ENCODE results near the gene IQCM. TPM values are rescaled to one million over a fixed set of nuclear protein-coding genes. Genes with fewer than 3 reads are reported as not detected.

Gene IQCM
- total RNA-seq, 6 experiments from 2014 or later, result 0.10 TPM; not detected in 5

DNA sequence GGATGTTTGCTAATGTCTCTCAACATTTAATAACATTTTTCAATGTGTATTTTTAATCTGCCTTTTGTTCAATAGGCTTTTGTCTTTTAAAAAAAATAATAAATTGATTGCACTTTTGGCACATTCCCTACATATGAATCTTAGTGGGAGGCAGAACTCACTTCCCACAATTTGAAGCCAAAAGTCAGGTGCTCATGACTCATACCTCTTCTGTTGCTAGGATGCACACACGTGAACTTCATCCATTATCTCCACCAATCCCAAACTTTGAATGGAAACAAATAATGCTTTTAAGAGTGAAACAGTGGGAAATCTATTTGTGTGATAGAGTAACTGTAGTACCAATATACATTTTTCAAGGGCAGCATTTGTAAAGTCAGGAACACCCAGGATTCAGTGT lies 260.5 kb downstream of the IQCM start:
- no peak overlapping the region for H3K27ac Mint-ChIP-seq
- H3K27me3 Mint-ChIP-seq (ENCODE audit: insufficient read depth), result no peaks in the 10 kb centered on the region; the same call in none of the 2 replicates
- no peak overlapping the region for H3K4me3 Mint-ChIP-seq
- H3K36me3 Mint-ChIP-seq (ENCODE audit: low read depth), result no peaks in the 10 kb centered on the region
- H3K4me1 Mint-ChIP-seq (ENCODE audit: low read depth), result no peaks in the 10 kb centered on the region
- no peak for DNase-seq
- peaks cover 6% of the 10 kb centered on the region for H3K9me3 Mint-ChIP-seq
- TF ChIP-seq, protein P1, sequence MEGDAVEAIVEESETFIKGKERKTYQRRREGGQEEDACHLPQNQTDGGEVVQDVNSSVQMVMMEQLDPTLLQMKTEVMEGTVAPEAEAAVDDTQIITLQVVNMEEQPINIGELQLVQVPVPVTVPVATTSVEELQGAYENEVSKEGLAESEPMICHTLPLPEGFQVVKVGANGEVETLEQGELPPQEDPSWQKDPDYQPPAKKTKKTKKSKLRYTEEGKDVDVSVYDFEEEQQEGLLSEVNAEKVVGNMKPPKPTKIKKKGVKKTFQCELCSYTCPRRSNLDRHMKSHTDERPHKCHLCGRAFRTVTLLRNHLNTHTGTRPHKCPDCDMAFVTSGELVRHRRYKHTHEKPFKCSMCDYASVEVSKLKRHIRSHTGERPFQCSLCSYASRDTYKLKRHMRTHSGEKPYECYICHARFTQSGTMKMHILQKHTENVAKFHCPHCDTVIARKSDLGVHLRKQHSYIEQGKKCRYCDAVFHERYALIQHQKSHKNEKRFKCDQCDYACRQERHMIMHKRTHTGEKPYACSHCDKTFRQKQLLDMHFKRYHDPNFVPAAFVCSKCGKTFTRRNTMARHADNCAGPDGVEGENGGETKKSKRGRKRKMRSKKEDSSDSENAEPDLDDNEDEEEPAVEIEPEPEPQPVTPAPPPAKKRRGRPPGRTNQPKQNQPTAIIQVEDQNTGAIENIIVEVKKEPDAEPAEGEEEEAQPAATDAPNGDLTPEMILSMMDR (IDR thresholded peaks at IDR 0.05), result no peak

DNA sequence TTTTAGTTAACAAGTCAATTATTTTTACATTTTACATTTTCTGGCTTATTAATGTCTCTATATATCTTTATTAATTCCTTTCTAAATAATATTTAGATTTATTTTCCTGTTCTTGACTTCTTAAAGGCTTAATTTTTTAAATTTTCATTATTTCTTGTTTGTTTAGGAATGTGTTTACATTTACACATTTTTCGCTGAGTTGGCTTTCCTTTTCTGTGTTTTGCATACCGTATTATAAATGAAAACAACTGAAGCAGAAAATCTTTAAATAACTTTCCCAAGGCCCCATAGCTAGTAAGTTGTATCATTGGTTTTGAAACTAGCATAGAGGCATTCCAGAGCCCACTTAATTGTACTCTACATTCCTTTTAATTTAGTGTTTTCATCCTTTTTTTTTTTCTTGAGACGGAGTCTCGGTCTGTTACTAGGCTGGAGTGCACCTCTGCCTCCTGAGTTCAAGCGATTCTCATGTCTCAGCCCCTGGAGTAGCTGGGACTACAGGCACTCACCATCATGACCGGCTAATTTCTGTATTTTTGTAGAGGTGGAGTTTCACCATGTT lies 261.6 kb downstream of the IQCM start:
- DNase-seq, result no peak
- Mint-ChIP-seq H3K4me1 (ENCODE audit: low read depth) (no peaks in the 10 kb centered on the region), H3K27me3 (ENCODE audit: insufficient read depth) (no peaks in the 10 kb centered on the region; the same call in none of the 2 replicates), H3K27ac (no peak overlapping the region), H3K9me3 (peaks cover 6% of the 10 kb centered on the region), H3K4me3 (no peak overlapping the region), H3K36me3 (ENCODE audit: low read depth) (no peaks in the 10 kb centered on the region)
- TF ChIP-seq, protein P1 (IDR thresholded peaks at IDR 0.05), result no peak

DNA sequence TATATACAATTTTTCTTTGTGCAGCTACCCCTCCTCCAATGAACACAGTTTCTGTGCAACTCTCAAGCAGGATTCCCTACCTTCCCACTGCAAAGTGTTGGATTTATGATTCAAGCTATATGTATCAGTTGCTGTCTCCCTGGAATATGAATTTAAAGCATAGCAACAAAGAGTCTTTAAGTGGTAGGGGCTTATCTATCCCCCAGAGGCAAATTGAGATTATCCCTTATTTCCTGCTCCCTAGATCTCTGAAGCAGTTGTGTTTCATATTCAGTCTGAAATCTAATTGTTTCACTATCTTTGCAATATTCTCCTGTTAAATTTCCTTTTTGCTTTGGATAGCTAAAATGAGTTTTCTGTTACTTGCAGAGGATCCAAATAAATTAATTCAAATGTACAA lies 263.0 kb downstream of the IQCM start:
- TF ChIP-seq, protein P1 (IDR thresholded peaks at IDR 0.05), result no peak
- Mint-ChIP-seq H3K4me1 (ENCODE audit: low read depth) (no peaks in the 10 kb centered on the region), H3K27ac (no peak overlapping the region), H3K4me3 (no peak overlapping the region), H3K9me3 (no peaks in the 10 kb centered on the region; the same call in 1 of the 2 replicates), H3K36me3 (ENCODE audit: low read depth) (no peaks in the 10 kb centered on the region), H3K27me3 (ENCODE audit: insufficient read depth) (no peaks in the 10 kb centered on the region; the same call in 1 of the 2 replicates)
- DNase-seq, result no peak

DNA sequence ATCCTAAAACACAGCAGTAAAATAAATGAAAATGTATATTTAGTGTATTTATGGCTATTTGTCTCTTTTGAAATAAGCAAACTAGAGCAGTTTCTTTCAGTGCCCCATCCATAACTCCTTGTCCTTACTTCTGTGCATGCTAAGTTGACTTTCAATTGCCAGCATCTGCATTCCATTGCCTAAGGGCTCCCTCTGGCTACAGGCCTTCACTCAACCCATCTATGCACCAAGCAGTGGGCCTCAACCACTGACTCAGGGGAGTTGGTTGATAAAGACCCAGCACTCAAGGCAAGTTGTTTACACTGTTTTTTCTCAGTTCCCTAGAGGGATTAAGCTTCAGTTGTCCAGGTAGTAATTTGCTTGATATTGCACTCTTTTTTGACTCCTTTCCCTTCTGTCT lies 265.7 kb downstream of the IQCM start:
- Mint-ChIP-seq H3K9me3 (peaks cover 5% of the 10 kb centered on the region), H3K27me3 (ENCODE audit: insufficient read depth) (no peaks in the 10 kb centered on the region; the same call in 1 of the 2 replicates), H3K4me1 (ENCODE audit: low read depth) (no peaks in the 10 kb centered on the region), H3K4me3 (no peak overlapping the region), H3K36me3 (ENCODE audit: low read depth) (no peaks in the 10 kb centered on the region), H3K27ac (no peak overlapping the region)
- no peak for DNase-seq
- TF ChIP-seq, protein P1 (IDR thresholded peaks at IDR 0.05), result no peak

DNA sequence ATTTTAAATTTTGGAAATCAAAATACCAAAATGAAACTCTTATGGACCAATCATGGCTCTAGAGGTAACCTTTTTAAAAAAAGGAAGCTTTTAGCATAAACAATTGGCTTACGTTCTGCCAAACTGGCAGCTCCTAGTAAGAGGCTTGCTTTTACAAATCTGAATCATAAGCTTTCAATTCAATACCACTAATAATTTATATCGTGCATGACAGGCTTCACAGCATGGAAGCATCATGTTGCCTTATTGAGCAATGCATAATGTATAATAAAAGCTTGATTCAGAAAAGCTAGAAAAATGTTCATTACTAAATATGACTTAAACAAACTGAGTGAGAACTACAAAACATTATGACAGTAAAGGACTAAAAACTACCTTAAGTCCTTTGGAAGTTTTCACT lies 280.9 kb downstream of the IQCM start:
- Mint-ChIP-seq H3K4me1 (ENCODE audit: low read depth) (no peaks in the 10 kb centered on the region), H3K36me3 (ENCODE audit: low read depth) (no peaks in the 10 kb centered on the region), H3K27ac (no peak overlapping the region), H3K27me3 (ENCODE audit: insufficient read depth) (no peaks in the 10 kb centered on the region; the same call in 1 of the 2 replicates), H3K4me3 (no peak overlapping the region), H3K9me3 (peaks cover 13% of the 10 kb centered on the region)
- DNase-seq, result no peak
- TF ChIP-seq, protein P1 (IDR thresholded peaks at IDR 0.05), result no peak
